ENCODE data around the gene EFHC1.

DNA sequence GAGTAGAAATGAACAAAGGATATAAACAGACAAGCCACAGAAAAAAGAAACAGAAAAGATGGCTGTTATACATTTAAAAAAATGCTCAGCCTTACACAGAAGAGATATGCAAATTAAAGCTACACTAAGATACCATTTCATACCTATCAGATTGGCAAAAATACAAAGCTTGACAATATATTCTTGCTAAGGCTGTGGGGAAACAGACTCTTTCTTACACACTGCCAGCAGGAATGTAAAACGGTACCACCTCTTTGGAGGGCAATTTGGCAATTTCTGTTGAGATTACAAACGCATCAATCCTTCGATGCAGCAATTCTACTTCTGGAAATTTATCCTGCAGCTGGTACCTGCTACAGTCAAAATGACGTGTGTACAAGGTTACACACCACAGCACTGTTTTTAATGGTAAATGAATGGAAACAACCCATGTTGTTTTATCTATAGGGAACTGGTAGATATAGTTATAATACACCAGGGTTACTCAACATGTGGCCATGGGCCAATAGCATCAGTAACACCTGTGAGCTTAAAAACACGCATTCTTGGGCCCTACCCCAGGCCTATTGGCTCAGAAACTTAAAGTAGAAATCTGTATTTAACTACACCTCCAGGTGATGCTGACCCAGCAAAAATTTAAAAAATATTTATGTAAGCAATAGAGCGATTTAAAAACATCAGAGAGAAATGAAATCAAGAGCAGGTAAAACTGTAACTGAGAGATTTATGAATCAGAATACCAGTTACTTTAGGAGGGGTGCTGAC, 103.4 kb downstream of the EFHC1 start:
- no peak for TF ChIP-seq TAF1 (conservative IDR thresholded peaks at IDR 0.05)
- no peak for TF ChIP-seq RAD21 (IDR thresholded peaks at IDR 0.05)
- no peak for TF ChIP-seq RXRA (IDR thresholded peaks at IDR 0.05)
- TF ChIP-seq GABPA (IDR thresholded peaks at IDR 0.05 in 1 of 2, conservative IDR thresholded peaks at IDR 0.05 in 1 of 2) = no peak
- TF ChIP-seq, protein P1, sequence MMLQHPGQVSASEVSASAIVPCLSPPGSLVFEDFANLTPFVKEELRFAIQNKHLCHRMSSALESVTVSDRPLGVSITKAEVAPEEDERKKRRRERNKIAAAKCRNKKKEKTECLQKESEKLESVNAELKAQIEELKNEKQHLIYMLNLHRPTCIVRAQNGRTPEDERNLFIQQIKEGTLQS (IDR thresholded peaks at IDR 0.05) = no peak
- TF ChIP-seq, protein P2, sequence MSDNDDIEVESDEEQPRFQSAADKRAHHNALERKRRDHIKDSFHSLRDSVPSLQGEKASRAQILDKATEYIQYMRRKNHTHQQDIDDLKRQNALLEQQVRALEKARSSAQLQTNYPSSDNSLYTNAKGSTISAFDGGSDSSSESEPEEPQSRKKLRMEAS (IDR thresholded peaks at IDR 0.05) = no peak
- no peak for TF ChIP-seq YY1 (IDR thresholded peaks at IDR 0.05)
- no peak for TF ChIP-seq CTCF (IDR thresholded peaks at IDR 0.05; ENCODE audit: low read depth, low read length, missing input control)
- TF ChIP-seq SP1 (IDR thresholded peaks at IDR 0.05) = no peak
- TF ChIP-seq, protein P3, sequence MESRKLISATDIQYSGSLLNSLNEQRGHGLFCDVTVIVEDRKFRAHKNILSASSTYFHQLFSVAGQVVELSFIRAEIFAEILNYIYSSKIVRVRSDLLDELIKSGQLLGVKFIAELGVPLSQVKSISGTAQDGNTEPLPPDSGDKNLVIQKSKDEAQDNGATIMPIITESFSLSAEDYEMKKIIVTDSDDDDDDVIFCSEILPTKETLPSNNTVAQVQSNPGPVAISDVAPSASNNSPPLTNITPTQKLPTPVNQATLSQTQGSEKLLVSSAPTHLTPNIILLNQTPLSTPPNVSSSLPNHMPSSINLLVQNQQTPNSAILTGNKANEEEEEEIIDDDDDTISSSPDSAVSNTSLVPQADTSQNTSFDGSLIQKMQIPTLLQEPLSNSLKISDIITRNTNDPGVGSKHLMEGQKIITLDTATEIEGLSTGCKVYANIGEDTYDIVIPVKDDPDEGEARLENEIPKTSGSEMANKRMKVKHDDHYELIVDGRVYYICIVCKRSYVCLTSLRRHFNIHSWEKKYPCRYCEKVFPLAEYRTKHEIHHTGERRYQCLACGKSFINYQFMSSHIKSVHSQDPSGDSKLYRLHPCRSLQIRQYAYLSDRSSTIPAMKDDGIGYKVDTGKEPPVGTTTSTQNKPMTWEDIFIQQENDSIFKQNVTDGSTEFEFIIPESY (IDR thresholded peaks at IDR 0.05) = no peak
- TF ChIP-seq EGR1 (IDR thresholded peaks at IDR 0.05; ENCODE audit: low read depth in 2 of 2) = no peak
- TF ChIP-seq, protein P4, sequence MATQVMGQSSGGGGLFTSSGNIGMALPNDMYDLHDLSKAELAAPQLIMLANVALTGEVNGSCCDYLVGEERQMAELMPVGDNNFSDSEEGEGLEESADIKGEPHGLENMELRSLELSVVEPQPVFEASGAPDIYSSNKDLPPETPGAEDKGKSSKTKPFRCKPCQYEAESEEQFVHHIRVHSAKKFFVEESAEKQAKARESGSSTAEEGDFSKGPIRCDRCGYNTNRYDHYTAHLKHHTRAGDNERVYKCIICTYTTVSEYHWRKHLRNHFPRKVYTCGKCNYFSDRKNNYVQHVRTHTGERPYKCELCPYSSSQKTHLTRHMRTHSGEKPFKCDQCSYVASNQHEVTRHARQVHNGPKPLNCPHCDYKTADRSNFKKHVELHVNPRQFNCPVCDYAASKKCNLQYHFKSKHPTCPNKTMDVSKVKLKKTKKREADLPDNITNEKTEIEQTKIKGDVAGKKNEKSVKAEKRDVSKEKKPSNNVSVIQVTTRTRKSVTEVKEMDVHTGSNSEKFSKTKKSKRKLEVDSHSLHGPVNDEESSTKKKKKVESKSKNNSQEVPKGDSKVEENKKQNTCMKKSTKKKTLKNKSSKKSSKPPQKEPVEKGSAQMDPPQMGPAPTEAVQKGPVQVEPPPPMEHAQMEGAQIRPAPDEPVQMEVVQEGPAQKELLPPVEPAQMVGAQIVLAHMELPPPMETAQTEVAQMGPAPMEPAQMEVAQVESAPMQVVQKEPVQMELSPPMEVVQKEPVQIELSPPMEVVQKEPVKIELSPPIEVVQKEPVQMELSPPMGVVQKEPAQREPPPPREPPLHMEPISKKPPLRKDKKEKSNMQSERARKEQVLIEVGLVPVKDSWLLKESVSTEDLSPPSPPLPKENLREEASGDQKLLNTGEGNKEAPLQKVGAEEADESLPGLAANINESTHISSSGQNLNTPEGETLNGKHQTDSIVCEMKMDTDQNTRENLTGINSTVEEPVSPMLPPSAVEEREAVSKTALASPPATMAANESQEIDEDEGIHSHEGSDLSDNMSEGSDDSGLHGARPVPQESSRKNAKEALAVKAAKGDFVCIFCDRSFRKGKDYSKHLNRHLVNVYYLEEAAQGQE (IDR thresholded peaks at IDR 0.05) = no peak
